Amygdala (tissue), 56 donors: ENCODE measurements around the gene ZNF628.
A peak's percentile ranks its signal among the peaks of the same experiment; 100 is the strongest.
"Not testable (repeated sequence)": the region's sequence is repeated elsewhere in the genome, so short reads cannot be mapped to it uniquely, and the experiment has no call there.

Experiments used
- DNase-seq, 56 donors: peaks; one replicate each; lab custom pipeline; 2025; lab: John Stamatoyannopoulos, UW

Gene ZNF628

GRCh38 chr19:55493645-55494171, 17.3 kb downstream of the ZNF628 start:
- DNase-seq, result no peak

- DNase-seq, result no peak
Measured at GRCh38 chr19:55494172-55494761, 17.9 kb downstream of the ZNF628 start.

GRCh38 chr19:55495646-55496349, 19.4 kb downstream of the ZNF628 start:
- DNase-seq, result no peak

- DNase-seq, result not testable (repeated sequence)
Measured at GRCh38 chr19:55496820-55497219, 20.4 kb downstream of the ZNF628 start.

- no peak for DNase-seq
Measured at GRCh38 chr19:55497763-55498162, 21.3 kb downstream of the ZNF628 start.

GRCh38 chr19:55498246-55498840, 21.9 kb downstream of the ZNF628 start:
- no peak for DNase-seq

GRCh38 chr19:55500368-55500952, 24.0 kb downstream of the ZNF628 start:
- no peak for DNase-seq

GRCh38 chr19:55502197-55502952, 26.0 kb downstream of the ZNF628 start:
- DNase-seq, result no peak

GRCh38 chr19:55503157-55503501, 26.7 kb downstream of the ZNF628 start:
- DNase-seq, result no peak

GRCh38 chr19:55503502-55504251, 27.3 kb downstream of the ZNF628 start:
- peak; percentile 60 to 99 (median 91) for DNase-seq

- no peak for DNase-seq
Measured at GRCh38 chr19:55504252-55504603, 27.8 kb downstream of the ZNF628 start.

- DNase-seq, result no peak
Measured at GRCh38 chr19:55504981-55505380, 28.6 kb downstream of the ZNF628 start.

GRCh38 chr19:55508120-55508519, 31.7 kb downstream of the ZNF628 start:
- DNase-seq, result no peak

- DNase-seq, result peak; percentile 17 to 96 (median 87)
Measured at GRCh38 chr19:55516878-55517620, 40.6 kb downstream of the ZNF628 start.

- no peak for DNase-seq
Measured at GRCh38 chr19:55519451-55520311, 43.3 kb downstream of the ZNF628 start.

- no peak for DNase-seq
Measured at GRCh38 chr19:55520691-55521292, 44.4 kb downstream of the ZNF628 start.

- no peak for DNase-seq
Measured at GRCh38 chr19:55525289-55526101, 49.1 kb downstream of the ZNF628 start.
